ENCODE results near the gene METTL6. TPM values are rescaled to one million over a fixed set of nuclear protein-coding genes. Genes with fewer than 3 reads are reported as not detected.

METTL6 gene
- total RNA-seq, 1 experiment from 2014 or later, result 25.6 TPM

DNA sequence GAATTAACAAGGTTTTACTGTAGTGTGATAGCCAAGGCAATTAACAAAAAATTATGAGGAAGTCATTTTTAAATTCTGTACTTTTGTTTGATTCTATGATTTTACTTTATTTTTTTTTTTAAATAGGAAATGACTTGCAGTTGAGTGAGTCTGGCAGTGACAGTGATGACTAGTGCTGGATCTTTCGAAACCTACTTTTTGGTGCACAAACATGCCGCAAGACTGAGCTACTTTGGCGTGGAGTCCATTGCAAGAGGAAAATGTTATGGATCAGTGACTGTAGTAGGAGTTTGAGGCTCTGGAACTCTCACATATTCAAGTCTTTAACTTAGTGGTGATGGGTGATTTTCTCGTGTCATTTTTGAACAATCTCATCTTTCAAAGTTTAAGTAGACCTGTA is 11.6 kb upstream of the METTL6 start:
- H3K36me3 Mint-ChIP-seq (ENCODE audit: insufficient read depth in 1 of 3, low read depth in 3 of 3), result peaks cover 23 to 80% (median 67%) of the 10 kb centered on the region in 3 experiments; a peak in 6 of 7 replicates

More for the DNA sequence above, 11.6 kb upstream of the METTL6 start:
- Histone ChIP-seq H3K27ac (ENCODE audit: insufficient read length, low read depth, low read length) (no peak overlapping the region), H3K4me2 (ENCODE audit: insufficient read depth, insufficient read length, low read length) (no peak overlapping the region), H4K91ac (ENCODE audit: insufficient read length, low read depth, low read length) (no peak overlapping the region), H3K23me2 (ENCODE audit: insufficient read length, low read depth, low read length, poor library complexity, severe bottlenecking) (no peaks in the 10 kb centered on the region), H2BK5ac (ENCODE audit: insufficient read length, low read length) (no peak overlapping the region), H2AK5ac (ENCODE audit: insufficient read length, low read length) (no peak overlapping the region), H3K9me3 (ENCODE audit: control insufficient read depth, low read depth, low read length) (no peaks in the 10 kb centered on the region), H3K14ac (ENCODE audit: insufficient read depth, low read length) (no peak overlapping the region), H3K23ac (ENCODE audit: insufficient read length, low read depth, low read length) (no peak overlapping the region), H3K79me1 (ENCODE audit: insufficient read depth, low read depth, low read length, poor library complexity, severe bottlenecking) (no peaks in the 10 kb centered on the region), H3K56ac (ENCODE audit: insufficient read length, low read depth, low read length) (no peak overlapping the region), H3K9ac (ENCODE audit: extremely low read depth, insufficient read length, low read length) (no peak overlapping the region), H2AFZ (ENCODE audit: low read length) (no peak overlapping the region), H4K20me1 (ENCODE audit: control insufficient read depth, insufficient read depth, insufficient read length) (no peaks in the 10 kb centered on the region), H2BK15ac (ENCODE audit: low read depth, low read length) (no peak overlapping the region), H2BK120ac (ENCODE audit: low read depth, low read length, poor library complexity, severe bottlenecking) (no peak overlapping the region), H3K4ac (ENCODE audit: low read depth, low read length) (no peak overlapping the region), H2BK12ac (ENCODE audit: insufficient read length, low read depth, low read length) (no peak overlapping the region), H3K79me2 (ENCODE audit: insufficient read depth, low read length) (no peaks in the 10 kb centered on the region), H3T11ph (ENCODE audit: low read length) (no peak overlapping the region), H4K8ac (replicated peaks; ENCODE audit: insufficient read length, low read depth, low read length) (no peak overlapping the region), H3K18ac (ENCODE audit: insufficient read length, low read depth, low read length) (no peak overlapping the region), H2BK20ac (ENCODE audit: low read depth, low read length, poor library complexity, severe bottlenecking) (no peak overlapping the region), H4K5ac (ENCODE audit: insufficient read length, low read depth, low read length) (no peak overlapping the region), H3K4me1 (ENCODE audit: insufficient read depth, low read length) (no peaks in the 10 kb centered on the region), H3K27me3 (ENCODE audit: insufficient read depth, low read length) (no peaks in the 10 kb centered on the region)
- TF ChIP-seq, protein P1, sequence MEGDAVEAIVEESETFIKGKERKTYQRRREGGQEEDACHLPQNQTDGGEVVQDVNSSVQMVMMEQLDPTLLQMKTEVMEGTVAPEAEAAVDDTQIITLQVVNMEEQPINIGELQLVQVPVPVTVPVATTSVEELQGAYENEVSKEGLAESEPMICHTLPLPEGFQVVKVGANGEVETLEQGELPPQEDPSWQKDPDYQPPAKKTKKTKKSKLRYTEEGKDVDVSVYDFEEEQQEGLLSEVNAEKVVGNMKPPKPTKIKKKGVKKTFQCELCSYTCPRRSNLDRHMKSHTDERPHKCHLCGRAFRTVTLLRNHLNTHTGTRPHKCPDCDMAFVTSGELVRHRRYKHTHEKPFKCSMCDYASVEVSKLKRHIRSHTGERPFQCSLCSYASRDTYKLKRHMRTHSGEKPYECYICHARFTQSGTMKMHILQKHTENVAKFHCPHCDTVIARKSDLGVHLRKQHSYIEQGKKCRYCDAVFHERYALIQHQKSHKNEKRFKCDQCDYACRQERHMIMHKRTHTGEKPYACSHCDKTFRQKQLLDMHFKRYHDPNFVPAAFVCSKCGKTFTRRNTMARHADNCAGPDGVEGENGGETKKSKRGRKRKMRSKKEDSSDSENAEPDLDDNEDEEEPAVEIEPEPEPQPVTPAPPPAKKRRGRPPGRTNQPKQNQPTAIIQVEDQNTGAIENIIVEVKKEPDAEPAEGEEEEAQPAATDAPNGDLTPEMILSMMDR (conservative IDR thresholded peaks at IDR 0.05), result no peak
- Mint-ChIP-seq H3K4me3 (no peak overlapping the region), H3K4me1 (no peaks in the 10 kb centered on the region), H3K27me3 (ENCODE audit: low read depth) (no peaks in the 10 kb centered on the region), H3K9me3 (no peaks in the 10 kb centered on the region), H3K27ac (no peak overlapping the region)
- DNase-seq, result no peak
- WGBS (ENCODE audit: extremely low coverage, insufficient read length, low lambda C conversion rate), result no CpG with 5 or more reads among the region's 4 CpGs
